ENCODE measurements around the gene CACNA2D4. TPM values are rescaled to one million over a fixed set of nuclear protein-coding genes. Genes with fewer than 3 reads are reported as not detected.

CACNA2D4 gene
- total RNA-seq, 1 donor from 2014 or later: not detected

DNA sequence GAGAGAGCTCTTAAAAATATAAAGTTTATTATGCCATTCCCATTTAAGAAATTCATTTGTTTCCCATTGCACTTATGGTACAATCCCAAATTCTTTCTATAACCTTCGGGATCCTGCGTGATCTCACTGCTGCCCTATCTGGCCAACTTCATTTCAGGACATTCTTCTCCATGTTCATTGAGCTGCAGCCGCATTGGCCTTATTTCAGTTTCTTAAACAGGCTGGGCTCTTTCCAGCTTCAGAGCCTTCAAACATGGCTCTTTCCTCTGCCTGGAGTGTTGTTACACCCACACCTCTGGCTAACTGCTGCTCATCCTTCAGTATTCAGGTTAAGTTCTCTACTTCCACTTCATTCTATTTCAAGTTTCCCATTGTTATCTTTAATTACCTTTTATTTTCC lies 156.6 kb downstream of the CACNA2D4 start:
- H3K9me3 Mint-ChIP-seq (ENCODE audit: unreplicated experiment): peaks cover 6% of the 10 kb centered on the region
- H3K27ac Mint-ChIP-seq (ENCODE audit: unreplicated experiment): no peak overlapping the region
- no peak for DNase-seq (ENCODE audit: extremely low spot score, unreplicated experiment)
- peaks cover 41% of the 10 kb centered on the region for H3K4me1 Mint-ChIP-seq (ENCODE audit: unreplicated experiment)
- H3K27me3 Mint-ChIP-seq (ENCODE audit: unreplicated experiment): no peaks in the 10 kb centered on the region
- peaks cover 20% of the 10 kb centered on the region for H3K36me3 Mint-ChIP-seq (ENCODE audit: unreplicated experiment)
- no peak overlapping the region for H3K4me3 Mint-ChIP-seq (ENCODE audit: unreplicated experiment)
- TF ChIP-seq CTCF (IDR thresholded peaks at IDR 0.05): no peak

DNA sequence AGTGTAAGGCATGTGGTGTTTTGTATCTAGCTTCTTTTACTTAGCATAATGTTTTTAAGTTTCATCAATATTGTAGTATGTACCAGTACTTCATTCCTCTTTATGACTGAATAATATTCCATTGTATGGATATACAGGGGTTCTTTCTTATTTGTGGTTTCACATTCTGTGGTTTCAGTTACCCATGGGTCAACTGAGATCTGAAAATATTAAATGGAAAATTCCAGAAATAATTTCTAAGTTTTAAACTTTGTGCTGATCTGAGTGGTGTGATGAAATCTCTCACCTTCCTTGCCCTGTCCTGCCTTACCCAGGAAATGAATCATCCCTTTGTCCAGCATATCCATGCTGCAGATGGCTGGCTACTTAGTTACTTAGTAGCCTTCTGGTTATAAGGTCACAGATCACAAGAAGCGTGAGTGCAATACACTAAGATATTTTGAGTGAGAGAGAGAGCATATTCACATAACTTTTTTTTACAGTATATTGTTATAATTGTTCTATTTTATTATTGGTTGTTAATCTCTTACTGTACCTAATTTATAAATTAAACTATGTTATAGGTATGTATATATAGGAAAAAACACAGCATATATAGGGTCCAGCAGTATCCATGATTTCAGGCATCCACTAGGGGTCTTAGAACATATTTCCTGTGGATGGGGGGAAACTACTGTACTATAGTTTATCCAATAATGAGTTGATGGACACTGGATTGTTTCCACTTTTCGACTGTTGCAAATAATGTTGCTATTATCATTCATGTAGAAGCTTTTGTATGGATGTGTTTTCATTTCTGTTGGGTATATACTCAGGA lies 157.7 kb downstream of the CACNA2D4 start:
- DNase-seq (ENCODE audit: extremely low spot score, unreplicated experiment): no peak
- no peak for TF ChIP-seq CTCF (IDR thresholded peaks at IDR 0.05)
- Mint-ChIP-seq H3K4me3 (ENCODE audit: unreplicated experiment) (no peak overlapping the region), H3K4me1 (ENCODE audit: unreplicated experiment) (peaks cover 35% of the 10 kb centered on the region), H3K27ac (ENCODE audit: unreplicated experiment) (no peak overlapping the region), H3K27me3 (ENCODE audit: unreplicated experiment) (no peaks in the 10 kb centered on the region), H3K36me3 (ENCODE audit: unreplicated experiment) (peaks cover 27% of the 10 kb centered on the region), H3K9me3 (ENCODE audit: unreplicated experiment) (peaks cover 6% of the 10 kb centered on the region)

DNA sequence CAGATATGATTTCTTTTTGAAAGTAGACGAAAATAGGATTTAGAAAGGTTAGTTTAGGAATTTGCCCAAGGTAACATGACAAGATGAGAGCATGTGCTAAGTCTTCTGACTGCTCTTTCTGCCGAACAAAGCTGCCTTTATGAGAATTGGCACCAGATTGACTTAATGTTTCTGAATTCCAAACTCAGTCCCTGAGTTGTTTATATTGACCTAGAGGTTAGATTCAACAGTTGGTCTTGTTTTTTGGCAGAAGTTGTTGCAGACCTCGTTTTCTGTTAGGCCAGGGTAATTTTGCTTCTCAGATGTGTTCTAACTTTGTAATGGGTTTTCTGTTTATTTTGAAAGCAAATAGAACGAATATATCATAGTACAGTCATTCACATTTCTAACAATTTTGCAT lies 159.6 kb downstream of the CACNA2D4 start:
- H3K4me3 Mint-ChIP-seq (ENCODE audit: unreplicated experiment): no peak overlapping the region
- H3K9me3 Mint-ChIP-seq (ENCODE audit: unreplicated experiment): peaks cover 6% of the 10 kb centered on the region
- TF ChIP-seq CTCF (IDR thresholded peaks at IDR 0.05): no peak
- peaks cover 35% of the 10 kb centered on the region for H3K36me3 Mint-ChIP-seq (ENCODE audit: unreplicated experiment)
- DNase-seq (ENCODE audit: extremely low spot score, unreplicated experiment): no peak
- peak overlapping the region; percentile 16 for H3K27ac Mint-ChIP-seq (ENCODE audit: unreplicated experiment)
- H3K4me1 Mint-ChIP-seq (ENCODE audit: unreplicated experiment): peaks cover 31% of the 10 kb centered on the region
- H3K27me3 Mint-ChIP-seq (ENCODE audit: unreplicated experiment): no peaks in the 10 kb centered on the region

DNA sequence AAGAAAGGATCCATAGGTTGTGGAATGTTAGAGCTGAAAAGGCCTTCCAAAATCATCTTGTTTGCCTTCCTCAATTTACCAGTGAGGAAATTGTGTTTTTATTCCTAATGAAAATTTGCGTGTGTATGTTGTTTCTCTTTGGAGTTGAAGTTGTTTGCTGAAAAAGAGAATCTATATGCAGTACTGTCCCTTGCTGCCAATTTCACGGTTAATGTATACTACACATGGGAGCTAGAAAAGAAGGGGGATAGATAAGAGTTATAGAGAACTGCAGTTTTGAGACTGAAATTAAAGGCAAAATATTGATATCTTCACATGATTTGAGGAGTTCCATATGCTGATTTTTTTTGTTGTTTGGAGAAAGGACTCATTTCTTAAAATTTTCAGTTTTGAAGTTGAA lies 160.1 kb downstream of the CACNA2D4 start:
- Mint-ChIP-seq H3K27me3 (ENCODE audit: unreplicated experiment) (no peaks in the 10 kb centered on the region), H3K4me1 (ENCODE audit: unreplicated experiment) (peaks cover 29% of the 10 kb centered on the region), H3K27ac (ENCODE audit: unreplicated experiment) (no peak overlapping the region), H3K4me3 (ENCODE audit: unreplicated experiment) (no peak overlapping the region), H3K36me3 (ENCODE audit: unreplicated experiment) (peaks cover 35% of the 10 kb centered on the region), H3K9me3 (ENCODE audit: unreplicated experiment) (peaks cover 6% of the 10 kb centered on the region)
- no peak for TF ChIP-seq CTCF (IDR thresholded peaks at IDR 0.05)
- DNase-seq (ENCODE audit: extremely low spot score, unreplicated experiment): no peak

- Mint-ChIP-seq H3K27me3 (ENCODE audit: unreplicated experiment) (no peaks in the 10 kb centered on the region), H3K4me3 (ENCODE audit: unreplicated experiment) (no peak overlapping the region), H3K9me3 (ENCODE audit: unreplicated experiment) (peaks cover 13% of the 10 kb centered on the region), H3K4me1 (ENCODE audit: unreplicated experiment) (peaks cover 2% of the 10 kb centered on the region), H3K27ac (ENCODE audit: unreplicated experiment) (no peak overlapping the region), H3K36me3 (ENCODE audit: unreplicated experiment) (peaks cover 37% of the 10 kb centered on the region)
- no peak for TF ChIP-seq CTCF (IDR thresholded peaks at IDR 0.05)
- no peak for DNase-seq (ENCODE audit: extremely low spot score, unreplicated experiment)
Measured at GRCh38 chr12:1750300-1750699, 168.2 kb downstream of the CACNA2D4 start.

Data from osteocyte (in vitro differentiated cells).